RPMI7951 (cell line): ENCODE measurements around the gene COL19A1. TPM values are rescaled to one million over a fixed set of nuclear protein-coding genes. Genes with fewer than 3 reads are reported as not detected.

Experiments used
- DNase-seq: peaks from one replicate; pipeline ENCODE4 v3.0.0-alpha.2; 2012; ENCODE audit warnings: low read depth
- total RNA-seq: library from RNA; depleted of rRNA; stranded (reverse); fragments of >200 nt; shearing (Covaris generic); gene quantifications from 2 replicates; pipeline ENCODE4 v1.2.3, GENCODE V29; 2014

The COL19A1 gene
- total RNA-seq, 1 experiment from 2014 or later = 0.12 TPM

GRCh38 chr6:70124882-70125545 lies 258.7 kb downstream of the COL19A1 start:
- DNase-seq = peak; percentile 2

GRCh38 chr6:70125602-70126001 lies 259.2 kb downstream of the COL19A1 start:
- DNase-seq = no peak

- DNase-seq = no peak
Measured at GRCh38 chr6:70129341-70129740, 263.0 kb downstream of the COL19A1 start.

- DNase-seq = no peak
Measured at GRCh38 chr6:70130865-70131264, 264.5 kb downstream of the COL19A1 start.

- no peak for DNase-seq
Measured at GRCh38 chr6:70131528-70131927, 265.2 kb downstream of the COL19A1 start.

- DNase-seq = no peak
Measured at GRCh38 chr6:70133246-70133645, 266.9 kb downstream of the COL19A1 start.

- no peak for DNase-seq
Measured at GRCh38 chr6:70134542-70134941, 268.2 kb downstream of the COL19A1 start.

- DNase-seq = no peak
Measured at GRCh38 chr6:70135219-70136160, 269.1 kb downstream of the COL19A1 start.

GRCh38 chr6:70136996-70137395 lies 270.6 kb downstream of the COL19A1 start:
- no peak for DNase-seq

GRCh38 chr6:70140496-70140895 lies 274.1 kb downstream of the COL19A1 start:
- DNase-seq = no peak

- DNase-seq = no peak
Measured at GRCh38 chr6:70142034-70142433, 275.7 kb downstream of the COL19A1 start.

- DNase-seq = no peak
Measured at GRCh38 chr6:70145178-70145577, 278.8 kb downstream of the COL19A1 start.

GRCh38 chr6:70149209-70149788 lies 282.9 kb downstream of the COL19A1 start:
- no peak for DNase-seq

GRCh38 chr6:70150521-70150920 lies 284.2 kb downstream of the COL19A1 start:
- DNase-seq = no peak

- no peak for DNase-seq
Measured at GRCh38 chr6:70151616-70152015, 285.3 kb downstream of the COL19A1 start.

- no peak for DNase-seq
Measured at GRCh38 chr6:70152786-70153185, 286.4 kb downstream of the COL19A1 start.

- DNase-seq = no peak
Measured at GRCh38 chr6:70157086-70157485, 290.7 kb downstream of the COL19A1 start.

- DNase-seq = no peak
Measured at GRCh38 chr6:70160276-70160675, 293.9 kb downstream of the COL19A1 start.

- DNase-seq = no peak
Measured at GRCh38 chr6:70162972-70163371, 296.6 kb downstream of the COL19A1 start.

GRCh38 chr6:70163795-70164194 lies 297.4 kb downstream of the COL19A1 start:
- no peak for DNase-seq

- peak; percentile 20 for DNase-seq
Measured at GRCh38 chr6:70164556-70164955, 298.2 kb downstream of the COL19A1 start.

GRCh38 chr6:70166088-70166958 lies 300.0 kb downstream of the COL19A1 start:
- DNase-seq = no peak
